GM12801 (cell line): ENCODE measurements around the gene MGMT.

Experiments
- TF ChIP-seq, protein P1 (sequence below): IDR thresholded peaks from one replicate; pipeline ENCODE4 v1.5.1; 2011; ENCODE audit warnings: control low read depth; ENCODE audit not compliant: insufficient read length; ENCODE audit errors: extremely low read depth

Gene MGMT

GRCh38 chr10:129523031-129523722 is 56.1 kb downstream of the MGMT start:
- TF ChIP-seq, protein P1, sequence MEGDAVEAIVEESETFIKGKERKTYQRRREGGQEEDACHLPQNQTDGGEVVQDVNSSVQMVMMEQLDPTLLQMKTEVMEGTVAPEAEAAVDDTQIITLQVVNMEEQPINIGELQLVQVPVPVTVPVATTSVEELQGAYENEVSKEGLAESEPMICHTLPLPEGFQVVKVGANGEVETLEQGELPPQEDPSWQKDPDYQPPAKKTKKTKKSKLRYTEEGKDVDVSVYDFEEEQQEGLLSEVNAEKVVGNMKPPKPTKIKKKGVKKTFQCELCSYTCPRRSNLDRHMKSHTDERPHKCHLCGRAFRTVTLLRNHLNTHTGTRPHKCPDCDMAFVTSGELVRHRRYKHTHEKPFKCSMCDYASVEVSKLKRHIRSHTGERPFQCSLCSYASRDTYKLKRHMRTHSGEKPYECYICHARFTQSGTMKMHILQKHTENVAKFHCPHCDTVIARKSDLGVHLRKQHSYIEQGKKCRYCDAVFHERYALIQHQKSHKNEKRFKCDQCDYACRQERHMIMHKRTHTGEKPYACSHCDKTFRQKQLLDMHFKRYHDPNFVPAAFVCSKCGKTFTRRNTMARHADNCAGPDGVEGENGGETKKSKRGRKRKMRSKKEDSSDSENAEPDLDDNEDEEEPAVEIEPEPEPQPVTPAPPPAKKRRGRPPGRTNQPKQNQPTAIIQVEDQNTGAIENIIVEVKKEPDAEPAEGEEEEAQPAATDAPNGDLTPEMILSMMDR, result no peak

DNA sequence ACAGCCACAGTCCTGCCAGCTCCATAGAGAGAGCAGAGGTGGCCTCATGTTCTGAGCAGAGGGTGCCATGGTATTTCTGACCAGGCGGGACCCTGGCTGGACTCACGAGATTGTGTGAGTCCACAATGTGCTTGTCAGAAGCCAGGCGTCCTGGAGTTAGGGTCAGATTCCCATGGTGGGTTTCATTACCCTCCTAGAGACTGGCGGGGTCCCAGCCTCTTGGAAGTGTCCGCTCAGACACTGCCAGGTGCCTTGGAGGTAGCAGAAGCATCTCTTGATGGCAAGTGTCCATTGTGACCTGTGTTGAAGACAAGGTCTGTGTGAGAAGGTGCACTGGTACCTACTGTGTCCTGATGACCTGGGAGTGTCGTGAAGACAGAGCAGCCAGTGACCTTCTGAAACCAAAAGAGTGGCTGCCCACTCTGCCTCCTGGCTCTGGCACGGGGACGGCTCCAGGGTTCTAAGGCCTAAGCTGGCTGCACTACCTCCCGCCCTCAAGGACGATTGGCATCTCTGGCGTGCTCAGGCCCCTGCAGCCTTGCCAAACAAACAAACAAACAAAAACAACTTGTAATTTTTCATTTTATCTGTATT is 56.8 kb downstream of the MGMT start:
- TF ChIP-seq, protein P1, result no peak

- TF ChIP-seq, protein P1, result no peak
Measured at GRCh38 chr10:129524936-129525335, 57.9 kb downstream of the MGMT start.

GRCh38 chr10:129525401-129525801 is 58.4 kb downstream of the MGMT start:
- TF ChIP-seq, protein P1, result no peak

GRCh38 chr10:129526943-129527342 is 59.9 kb downstream of the MGMT start:
- TF ChIP-seq, protein P1, result no peak

DNA sequence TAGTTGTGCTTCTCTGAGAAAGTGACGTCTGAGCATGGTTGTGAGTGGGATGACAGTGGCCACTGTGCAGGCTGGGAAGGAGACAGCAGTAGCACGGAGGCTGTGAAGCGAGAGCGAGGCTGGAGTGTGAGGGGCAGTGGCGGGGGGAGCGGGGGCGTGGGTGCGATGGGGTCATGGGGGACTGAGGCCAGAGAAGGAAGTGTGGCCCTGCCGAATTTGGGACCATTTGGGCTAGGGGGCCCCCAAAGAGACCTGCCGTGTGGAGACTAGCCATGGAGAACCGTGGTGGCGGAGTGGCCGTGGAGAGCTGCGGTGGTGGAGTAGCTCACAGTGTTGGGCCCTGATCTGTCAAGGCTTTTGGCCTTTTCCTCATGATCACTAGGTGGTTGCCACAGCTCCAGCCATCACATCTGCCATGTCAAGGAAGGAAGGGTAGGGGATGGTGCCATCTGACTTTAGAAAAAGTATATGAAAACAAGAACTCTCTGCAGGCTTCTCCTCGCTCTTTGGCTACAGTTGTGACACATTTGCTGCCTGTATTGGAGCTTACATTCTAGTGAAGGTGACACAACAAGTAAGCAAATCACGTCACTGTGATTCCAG is 61.4 kb downstream of the MGMT start:
- TF ChIP-seq, protein P1, result no peak

- TF ChIP-seq, protein P1, result no peak
Measured at GRCh38 chr10:129530581-129530980, 63.5 kb downstream of the MGMT start.
